NCI-H2107 treated with DMSO at 0.1 percent for 48 hours (cell line): ENCODE data around the gene RGS9.
"Not testable (repeated sequence)": the region's sequence is repeated elsewhere in the genome, so short reads cannot be mapped to it uniquely, and the experiment has no call there.

ENCODE experiments used
- DNase-seq: peaks from one replicate; lab custom pipeline; 2025; ENCODE audit not compliant: unreplicated experiment; lab: John Stamatoyannopoulos, UW

Gene RGS9

DNA sequence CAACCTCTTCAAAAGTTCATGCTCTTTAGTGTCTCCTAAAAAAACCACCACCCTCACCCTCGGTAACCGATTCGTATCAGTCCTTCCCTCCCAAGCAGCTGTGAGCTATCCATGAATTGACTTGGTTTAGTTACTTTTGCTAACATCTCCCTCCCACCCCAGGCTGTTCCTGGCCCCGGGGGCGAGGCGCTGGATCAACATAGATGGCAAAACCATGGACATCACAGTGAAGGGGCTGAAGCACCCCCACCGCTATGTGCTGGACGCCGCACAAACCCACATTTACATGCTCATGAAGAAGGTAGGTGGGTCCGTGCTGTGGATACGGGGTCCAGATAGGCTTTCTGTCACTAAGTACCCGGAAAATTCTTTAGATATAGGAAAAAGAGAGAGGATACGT is 66.8 kb downstream of the RGS9 start:
- no peak for DNase-seq

DNA sequence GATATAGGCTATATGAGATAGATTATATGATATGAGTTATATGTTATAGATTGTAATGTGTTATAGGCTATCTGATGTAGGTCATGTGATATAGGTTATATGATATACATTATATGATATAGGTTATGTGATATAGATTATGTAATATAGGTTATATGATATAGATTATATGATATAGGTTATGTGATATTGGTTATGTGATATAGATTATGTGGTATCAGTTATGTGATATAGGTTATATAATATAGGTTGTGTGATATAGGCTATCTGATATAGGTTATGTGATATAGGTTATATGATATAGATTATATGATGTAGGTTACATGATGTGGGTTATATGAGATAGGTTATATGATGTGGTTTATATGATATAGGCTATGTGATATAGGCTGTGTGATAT is 68.5 kb downstream of the RGS9 start:
- DNase-seq, result no peak

DNA sequence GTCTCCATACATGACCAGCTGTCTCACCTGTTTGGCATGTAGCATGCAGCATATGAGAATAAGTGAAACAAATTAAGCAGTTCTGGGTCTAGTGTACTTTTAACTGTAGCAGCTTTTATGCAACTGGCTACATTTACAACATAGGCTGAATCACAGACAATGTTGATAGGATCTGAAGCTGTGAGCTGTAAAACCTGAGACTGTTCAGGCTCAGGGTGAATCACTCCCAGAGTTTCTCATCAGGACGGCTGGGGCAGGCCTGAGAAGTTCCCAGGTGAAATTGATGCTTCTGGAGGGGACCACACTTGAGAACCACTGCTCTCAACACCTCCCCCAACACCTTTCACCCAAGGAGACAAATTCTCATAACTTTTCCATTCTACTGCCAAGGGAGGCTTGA is 70.3 kb downstream of the RGS9 start:
- not testable (repeated sequence) for DNase-seq

DNA sequence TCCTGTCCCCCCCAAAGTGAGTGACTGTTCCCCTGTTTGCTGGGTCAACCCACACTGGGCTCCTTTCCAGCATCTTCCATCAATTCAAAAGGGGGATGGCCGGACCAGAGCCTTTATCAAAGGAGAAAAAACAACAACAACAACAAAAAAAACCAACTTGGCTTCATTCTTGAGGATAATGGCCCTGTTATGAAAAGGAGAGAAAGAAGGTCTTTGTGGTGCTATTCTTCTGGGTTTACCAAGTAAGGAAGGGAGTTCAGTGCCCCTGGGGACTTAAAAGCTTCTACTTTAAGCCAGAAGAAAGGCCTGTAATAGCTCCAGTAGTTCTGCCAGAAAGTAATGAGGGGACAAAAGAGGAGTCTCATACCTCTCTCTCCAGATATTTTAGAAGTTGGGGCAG is 71.5 kb downstream of the RGS9 start:
- no peak for DNase-seq

DNA sequence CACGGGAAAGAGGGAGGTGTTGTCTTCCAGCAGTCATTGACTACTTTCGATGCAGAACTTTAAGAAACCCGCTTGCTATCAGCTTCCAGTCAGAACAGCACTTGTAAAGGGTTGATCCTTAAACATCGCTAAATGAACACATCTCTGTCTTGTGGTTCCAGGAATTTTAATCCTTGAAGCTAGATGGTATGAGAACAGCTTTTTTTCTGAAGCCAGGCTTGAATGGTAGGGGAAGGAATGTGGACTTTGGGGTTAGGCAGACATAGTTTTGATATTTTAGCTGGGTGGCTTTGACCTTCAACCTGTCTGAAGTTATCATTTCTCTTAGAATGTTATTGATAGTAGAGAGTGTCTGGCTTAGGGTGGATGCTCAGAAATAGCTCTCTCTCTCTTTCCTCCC is 81.1 kb downstream of the RGS9 start:
- DNase-seq, result no peak

DNA sequence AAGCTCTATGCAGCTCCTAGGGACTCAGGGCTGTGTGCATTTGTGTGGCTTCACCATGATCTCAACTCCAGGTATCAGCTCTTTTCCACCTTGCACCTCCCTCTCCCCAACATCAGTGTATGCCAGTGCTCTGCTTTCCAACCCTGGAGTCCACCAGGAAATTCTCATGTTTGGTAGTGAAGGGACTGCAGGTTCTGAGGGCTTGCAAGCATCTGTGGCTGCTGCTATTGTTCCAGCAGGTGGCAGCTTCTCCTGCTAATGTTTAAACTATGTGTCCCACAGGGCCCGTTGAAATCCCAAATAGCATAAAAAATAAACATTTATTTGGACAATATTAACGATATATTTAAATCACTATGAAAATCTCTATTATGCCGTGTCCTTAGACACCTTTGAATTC is 82.0 kb downstream of the RGS9 start:
- DNase-seq, result no peak

DNA sequence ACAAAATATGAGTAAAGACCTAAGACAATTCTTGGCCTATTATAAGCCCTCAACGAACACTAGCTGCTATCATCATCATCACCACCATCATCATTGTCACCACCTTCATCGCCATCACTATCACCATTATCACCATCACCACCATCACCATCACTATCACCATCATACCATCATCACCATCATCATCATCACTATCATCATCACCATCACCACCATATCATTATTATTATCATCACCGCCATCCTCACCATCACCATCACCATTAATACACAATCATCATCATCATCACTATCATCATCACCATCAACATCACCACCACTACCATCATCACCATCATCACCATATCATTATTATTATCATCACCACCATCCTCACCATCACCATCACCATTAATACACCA is 82.5 kb downstream of the RGS9 start:
- DNase-seq, result no peak

DNA sequence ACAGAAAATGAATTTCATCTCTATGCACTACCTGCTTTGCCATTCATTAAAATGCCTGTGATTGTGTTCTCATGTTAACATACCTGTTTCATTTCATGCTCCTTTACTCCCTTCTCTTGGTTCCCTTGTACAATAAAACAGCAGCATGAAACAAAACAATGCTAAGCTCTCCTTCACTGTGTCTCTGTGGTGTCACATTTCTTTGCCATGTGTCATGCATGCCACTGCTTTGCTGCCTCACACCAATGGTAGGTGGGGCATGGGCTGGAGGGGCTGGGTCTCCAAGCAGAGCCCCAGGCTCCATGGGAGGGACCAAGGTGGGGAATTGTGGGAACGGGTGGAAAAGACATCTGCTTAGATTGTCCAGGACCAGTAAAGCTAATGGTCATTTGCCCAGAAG is 83.6 kb downstream of the RGS9 start:
- no peak for DNase-seq

DNA sequence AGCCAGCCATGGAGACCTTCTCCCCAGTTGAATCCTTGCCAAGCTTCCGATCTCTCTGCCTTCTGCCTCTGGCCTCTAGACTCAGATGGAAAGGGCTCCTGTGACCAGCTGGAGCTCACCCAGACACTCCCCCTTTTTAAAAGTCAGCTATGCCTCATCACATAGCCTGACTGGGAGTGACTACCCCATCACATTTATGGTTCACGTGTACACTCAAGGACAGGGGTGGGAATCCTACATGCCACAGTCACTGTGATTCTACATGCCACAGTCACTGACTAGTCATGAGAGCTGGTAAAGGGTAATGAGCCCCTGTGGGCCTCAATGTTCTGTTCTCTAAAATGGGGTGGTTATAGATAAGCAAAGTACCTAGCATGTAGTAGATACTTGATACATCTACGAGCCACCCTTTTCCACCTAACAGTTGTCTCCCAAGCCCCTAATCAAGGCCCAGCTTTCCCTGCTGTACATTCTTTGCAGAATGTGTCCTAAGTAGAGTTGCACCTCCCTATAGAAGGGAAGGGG is 85.1 kb downstream of the RGS9 start:
- no peak for DNase-seq

DNA sequence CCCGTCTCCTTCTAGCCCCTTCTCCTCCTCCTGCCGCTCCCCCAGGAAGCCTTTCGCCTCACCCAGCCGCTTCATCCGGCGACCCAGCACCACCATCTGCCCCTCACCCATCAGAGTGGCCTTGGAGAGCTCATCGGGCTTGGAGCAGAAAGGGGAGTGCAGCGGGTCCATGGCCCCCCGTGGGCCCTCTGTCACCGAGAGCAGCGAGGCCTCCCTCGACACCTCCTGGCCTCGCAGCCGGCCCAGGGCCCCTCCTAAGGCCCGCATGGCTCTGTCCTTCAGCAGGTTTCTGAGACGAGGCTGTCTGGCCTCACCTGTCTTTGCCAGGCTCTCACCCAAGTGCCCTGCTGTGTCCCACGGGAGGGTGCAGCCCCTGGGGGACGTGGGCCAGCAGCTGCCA is 87.9 kb downstream of the RGS9 start:
- no peak for DNase-seq

DNA sequence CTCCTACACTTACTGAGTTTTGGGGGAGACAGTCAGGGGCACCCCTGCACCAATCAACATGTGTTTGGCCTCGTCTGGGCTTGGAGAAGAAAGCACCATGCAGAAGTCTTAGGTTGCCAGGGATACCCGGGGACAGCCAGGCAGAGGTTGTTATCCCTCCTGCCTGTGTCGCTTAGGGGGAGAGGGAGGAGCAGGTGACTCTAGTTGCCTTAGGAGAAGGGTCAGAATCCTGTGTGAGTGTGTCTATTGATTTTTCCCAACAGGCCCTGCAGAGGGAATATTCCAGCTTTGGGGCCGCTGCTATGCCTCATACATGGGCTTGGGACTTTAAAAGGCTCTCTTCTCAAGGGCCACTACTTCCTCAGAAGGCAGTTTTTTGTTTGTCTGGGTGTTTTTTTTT is 89.1 kb downstream of the RGS9 start:
- no peak for DNase-seq

DNA sequence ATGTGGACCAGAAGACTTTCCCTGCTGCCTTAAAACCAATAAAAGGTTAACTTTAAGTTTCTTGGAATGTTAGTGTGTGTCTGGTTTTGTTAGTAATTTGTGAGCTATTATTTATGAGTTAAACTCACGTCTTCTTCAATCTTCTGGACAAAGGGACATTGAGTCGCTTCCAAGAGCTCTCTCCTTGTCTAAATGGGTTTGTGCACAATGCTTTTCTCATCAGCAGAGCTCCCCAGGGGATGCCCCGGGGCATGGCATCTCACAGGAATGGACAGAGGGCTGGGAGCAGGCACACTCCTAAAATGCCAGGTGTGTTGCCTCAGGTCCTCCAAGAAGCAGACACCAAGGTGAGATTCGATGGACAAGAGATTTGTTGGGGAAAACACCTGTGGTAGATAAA is 90.5 kb downstream of the RGS9 start:
- DNase-seq, result no peak

DNA sequence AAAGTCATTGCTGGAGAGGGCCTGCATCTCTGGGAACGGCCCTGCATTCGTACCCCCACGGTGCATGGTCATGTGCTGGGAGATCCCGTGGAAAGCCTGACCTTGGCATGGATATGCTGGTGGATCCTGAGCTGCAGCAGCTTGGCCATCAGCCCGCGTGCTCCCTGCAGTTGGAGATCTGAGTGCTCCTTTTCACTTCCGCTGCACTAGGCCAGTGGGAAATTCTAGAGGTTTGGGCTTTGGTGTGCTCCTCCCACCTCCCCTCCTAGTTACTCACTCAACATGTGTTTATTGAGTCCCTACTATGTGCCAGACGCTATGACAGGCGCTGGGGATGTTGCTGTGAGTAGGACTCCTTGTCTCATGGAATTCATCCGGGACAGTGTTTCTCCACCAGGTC is 91.1 kb downstream of the RGS9 start:
- DNase-seq, result no peak

DNA sequence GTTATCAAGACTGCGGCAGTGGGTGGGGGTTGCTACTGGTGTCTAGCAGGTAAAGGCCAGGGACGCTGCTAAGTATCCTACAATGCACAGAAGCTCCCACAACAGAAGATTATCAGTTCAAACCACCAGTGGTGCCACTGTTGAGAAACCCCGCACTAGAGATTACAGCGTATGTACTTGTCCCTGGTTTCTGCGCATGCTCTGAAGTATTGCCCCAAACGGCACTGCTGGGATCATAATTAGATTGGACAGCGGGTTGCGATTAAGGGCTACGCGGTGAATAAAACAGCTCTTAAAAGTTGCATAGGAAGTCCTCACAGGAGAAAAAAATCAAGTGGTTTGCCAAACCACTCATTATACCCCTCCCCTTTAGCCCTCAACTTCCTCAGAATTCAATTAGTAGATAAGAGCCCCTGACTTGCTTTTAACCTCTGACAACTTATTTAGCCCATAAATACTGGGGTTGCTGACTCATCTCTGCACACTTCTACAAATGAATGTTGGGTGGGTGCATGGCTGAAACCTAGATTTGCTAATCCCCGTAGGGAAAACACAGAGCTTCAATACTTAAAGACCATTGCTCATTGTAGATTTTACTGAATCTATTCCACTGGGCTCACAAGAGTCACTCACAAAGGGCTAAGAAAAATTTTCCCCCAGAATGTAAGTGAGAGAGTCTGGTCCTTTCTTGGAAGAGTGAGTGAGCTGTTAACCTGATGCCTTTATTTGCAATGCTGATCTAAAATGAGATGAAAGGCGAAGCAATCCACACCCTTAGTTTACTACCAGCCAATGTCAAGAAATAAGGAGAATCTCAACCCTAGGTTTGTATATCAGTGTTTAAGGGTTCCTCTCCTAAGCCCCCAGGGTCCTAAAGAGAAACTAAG is 91.8 kb downstream of the RGS9 start:
- peak; percentile 45 for DNase-seq

DNA sequence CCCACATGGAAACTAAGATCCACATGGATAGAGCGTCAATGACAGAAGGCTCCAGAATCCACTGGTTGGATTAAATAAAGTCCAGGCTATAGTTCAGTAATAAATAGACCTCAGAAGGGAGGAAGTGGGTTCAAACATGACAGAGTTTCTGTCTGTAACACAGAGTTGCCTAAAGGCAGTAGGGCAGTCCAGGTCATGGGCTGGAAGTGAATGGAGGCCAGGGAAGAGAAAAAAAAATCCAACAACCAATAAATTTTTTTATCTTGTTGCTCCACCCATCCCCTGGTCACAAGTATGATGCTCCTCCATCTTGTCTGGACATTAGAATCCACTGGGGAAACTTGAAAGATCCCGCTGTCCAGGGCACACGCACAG is 92.4 kb downstream of the RGS9 start:
- DNase-seq, result no peak

DNA sequence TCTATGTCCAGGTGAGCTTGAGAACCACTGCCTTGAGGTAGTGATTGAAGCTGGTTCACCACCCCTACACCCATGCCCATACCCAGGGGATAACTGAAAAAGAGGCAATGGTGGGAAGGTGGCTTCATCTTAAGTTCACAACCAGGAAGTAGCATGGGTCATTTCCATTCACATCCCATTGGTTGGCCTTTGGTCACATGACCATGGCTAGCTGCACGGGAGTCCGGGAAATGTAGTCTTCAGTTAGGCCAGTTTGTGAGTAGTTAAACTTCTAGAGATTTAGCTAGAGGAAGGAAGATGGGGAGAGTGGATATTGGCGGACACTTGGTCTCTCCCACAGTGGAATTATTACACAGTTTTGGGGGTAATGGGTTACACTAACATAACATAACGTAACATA is 92.9 kb downstream of the RGS9 start:
- no peak for DNase-seq

DNA sequence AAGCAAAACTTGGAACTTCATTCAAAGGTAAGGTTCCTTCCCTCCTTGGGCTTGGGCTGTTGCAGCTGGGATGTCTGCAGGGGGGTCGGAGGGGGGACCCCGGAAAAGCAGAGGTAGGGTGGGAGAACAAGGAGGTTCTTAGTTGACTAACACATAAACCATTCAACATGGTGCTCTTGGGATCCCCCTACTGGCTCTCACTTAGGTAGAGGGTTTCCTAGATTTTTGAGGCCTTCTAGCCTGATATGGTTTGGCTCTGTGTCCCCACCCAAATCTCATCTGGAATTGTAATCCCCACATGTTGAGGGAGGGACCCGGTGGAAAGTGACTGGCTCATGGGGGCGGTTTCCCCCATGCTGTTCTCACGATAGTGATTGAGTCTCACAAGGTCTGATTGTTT is 93.9 kb downstream of the RGS9 start:
- DNase-seq, result no peak

DNA sequence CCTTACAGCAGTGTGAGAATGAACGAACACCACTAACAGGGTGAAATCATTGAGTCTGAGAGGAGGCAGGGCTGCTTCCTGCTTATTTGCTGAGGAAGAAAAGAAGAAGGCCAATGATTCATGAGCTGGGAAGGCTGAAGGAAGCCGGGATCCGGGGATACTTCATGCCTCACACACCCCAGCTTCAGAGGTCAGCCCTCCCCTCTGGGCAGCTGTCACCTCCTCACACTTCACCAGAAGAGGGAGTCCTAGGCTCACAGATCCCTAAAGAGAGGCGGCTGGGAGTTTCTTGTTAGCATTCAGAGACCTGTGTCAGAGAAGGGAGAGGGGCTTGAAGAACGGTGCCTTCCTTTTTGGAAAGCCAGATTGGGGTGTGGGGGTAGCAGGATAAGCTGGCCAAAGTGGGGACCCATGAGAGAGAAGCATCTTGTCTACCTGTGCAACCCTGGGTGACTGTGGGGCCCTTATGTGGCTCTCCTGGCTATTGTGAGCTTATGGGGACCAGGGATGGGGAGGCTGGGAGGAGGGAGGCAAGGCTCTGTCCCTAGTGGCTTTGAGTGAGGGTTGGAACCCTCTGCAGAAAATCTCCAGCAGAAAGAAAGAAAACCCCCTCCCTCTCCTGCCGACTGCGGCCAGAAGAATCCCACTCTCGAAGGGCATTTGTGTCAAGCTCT is 94.6 kb downstream of the RGS9 start:
- DNase-seq, result peak; percentile 36

DNA sequence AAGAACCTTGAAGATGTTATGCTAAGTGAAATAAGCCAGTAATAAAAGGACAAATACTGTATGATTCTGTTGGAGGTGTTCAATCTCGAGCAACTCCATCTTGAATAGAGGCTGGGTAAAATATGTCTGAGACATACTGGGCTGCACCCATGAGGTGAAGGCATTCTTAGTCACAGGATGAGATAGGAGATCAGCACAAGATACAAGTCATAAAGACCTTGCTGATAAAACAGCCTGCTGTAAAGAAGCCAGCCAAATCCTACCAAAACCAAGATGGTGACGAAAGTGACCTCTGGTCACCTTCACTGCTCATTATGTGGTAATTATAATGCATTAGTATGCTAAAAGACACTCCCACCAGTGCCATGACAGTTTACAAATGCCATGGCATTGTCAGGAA is 98.1 kb downstream of the RGS9 start:
- no peak for DNase-seq

DNA sequence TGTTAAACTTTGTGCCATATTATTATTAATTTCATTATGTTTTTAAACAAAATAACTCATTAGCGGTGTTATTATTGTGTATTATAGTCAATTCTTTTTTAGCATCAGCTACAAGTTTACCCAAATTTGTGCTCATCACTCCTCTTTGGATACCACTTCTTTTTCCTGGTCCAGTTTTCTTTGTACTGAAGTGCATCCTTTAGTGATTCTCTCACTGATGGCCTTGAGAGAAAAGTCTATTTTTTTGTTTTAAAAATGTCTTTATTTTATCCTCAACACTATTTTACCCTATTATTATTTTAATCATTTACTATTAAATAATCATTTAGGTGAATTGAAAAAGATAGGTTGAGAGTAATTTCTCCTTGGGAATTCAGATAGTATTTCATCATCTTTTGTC is 99.2 kb downstream of the RGS9 start:
- no peak for DNase-seq

DNA sequence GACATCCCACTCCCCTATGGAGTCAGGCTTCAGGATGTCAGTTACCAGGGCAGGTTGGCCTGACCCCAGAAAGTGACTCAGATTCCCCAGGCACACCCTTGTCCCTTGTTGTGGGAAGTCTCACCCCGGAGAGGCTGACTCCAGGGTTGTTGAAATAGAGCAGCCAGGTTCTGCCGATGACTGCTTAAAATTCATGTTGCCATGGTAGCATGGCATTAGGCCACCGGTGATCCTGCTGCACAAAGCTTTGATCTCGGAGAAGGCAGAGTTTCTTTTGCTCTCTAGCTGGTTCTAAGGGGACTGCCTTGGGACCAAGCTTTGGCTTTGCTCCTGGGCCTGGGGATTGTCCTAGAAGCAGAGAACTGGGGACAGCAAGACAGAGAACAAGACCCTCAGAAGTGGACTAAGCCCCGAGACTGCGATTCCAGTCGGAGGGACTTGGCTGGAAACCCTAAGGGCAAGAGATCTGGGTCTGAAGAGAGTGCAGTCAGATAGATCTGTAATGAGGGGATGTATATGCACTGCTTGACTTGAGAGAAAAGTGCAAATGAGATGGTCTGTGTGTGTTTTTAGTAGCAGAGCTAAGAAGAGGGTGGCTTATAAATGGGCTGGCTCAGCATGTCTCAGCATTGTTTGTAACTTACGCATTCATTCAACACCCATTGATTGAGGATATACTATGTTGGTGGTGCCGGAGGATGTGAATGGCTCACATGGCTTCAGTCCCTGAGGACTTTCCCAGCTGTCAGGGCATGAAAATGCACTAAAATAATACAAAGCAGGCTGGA is 106.9 kb downstream of the RGS9 start:
- peak; percentile 15 for DNase-seq

DNA sequence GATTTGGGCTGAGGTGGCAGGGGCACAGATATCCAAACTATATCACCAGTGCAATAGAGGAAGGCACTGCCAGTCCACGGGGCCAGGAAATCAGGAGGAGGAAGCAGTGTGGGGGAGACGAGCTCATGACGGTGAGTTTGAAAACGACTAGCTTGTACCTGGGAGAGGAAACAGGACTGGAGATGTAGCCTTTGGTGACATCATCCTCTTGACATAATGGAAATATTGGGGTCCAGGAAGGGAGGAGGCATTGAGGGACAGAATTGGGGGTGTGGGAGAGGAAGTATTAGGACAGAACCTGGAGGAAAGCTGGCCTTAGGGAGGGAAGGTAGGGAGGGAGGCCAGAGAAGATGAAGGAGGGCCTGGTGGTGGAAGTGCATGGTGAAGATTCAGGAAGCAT is 109.1 kb downstream of the RGS9 start:
- DNase-seq, result no peak
